ENCODE data around the gene ITM2A.

The ITM2A gene

GRCh38 chrX:79400623-79401022 lies 33.5 kb upstream of the ITM2A start:
- no peak overlapping the region for H3K4me3 ChIP-seq (ENCODE audit: low read depth, low read length)
- TF ChIP-seq, protein P1, sequence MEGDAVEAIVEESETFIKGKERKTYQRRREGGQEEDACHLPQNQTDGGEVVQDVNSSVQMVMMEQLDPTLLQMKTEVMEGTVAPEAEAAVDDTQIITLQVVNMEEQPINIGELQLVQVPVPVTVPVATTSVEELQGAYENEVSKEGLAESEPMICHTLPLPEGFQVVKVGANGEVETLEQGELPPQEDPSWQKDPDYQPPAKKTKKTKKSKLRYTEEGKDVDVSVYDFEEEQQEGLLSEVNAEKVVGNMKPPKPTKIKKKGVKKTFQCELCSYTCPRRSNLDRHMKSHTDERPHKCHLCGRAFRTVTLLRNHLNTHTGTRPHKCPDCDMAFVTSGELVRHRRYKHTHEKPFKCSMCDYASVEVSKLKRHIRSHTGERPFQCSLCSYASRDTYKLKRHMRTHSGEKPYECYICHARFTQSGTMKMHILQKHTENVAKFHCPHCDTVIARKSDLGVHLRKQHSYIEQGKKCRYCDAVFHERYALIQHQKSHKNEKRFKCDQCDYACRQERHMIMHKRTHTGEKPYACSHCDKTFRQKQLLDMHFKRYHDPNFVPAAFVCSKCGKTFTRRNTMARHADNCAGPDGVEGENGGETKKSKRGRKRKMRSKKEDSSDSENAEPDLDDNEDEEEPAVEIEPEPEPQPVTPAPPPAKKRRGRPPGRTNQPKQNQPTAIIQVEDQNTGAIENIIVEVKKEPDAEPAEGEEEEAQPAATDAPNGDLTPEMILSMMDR (IDR thresholded peaks at IDR 0.05; ENCODE audit: low read depth, low read length), result no peak

DNA sequence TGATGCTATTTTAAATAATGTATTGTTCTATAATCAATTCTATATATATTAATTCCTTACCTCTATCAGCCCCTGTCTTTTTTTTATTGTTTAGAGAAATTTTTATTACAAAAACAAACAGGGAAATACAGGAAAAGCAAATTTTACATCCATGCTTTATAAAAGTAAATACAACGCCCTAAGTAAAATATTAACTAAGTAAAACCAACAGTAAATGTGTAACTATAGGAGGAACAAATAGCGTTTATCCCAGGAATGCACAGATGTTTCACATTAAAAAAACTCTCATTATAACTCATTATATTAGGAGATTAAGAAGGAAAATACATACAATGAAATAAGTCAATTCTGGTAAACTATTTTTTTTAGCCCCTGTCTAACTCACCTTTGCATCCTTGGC lies 8.2 kb upstream of the ITM2A start:
- TF ChIP-seq, protein P1 (IDR thresholded peaks at IDR 0.05; ENCODE audit: low read depth, low read length), result no peak

DNA sequence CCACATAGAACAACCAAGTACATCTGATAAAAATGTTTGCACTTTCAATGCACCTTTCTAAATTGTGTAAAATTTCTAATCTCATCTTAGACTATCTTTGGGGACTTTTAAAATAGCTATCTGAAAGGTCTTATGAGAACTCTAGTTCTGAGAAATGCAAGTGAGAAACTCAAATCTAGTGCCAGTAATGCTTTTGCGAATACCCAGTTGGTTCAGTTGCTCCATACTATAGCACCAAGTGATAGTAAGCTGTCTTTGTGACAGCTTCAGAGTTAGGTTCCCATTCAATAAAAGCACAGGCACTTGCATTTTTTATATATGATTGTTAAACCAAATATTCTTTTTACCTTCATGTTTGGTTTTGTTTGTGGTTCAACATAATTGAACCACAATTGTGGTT lies 4.5 kb upstream of the ITM2A start:
- TF ChIP-seq, protein P1 (IDR thresholded peaks at IDR 0.05; ENCODE audit: low read depth, low read length), result no peak
- H3K4me3 ChIP-seq (ENCODE audit: low read depth, low read length), result no peak overlapping the region

More for the DNA sequence above, 8.2 kb upstream of the ITM2A start:
- no peak overlapping the region for H3K4me3 ChIP-seq (ENCODE audit: low read depth, low read length)

DNA sequence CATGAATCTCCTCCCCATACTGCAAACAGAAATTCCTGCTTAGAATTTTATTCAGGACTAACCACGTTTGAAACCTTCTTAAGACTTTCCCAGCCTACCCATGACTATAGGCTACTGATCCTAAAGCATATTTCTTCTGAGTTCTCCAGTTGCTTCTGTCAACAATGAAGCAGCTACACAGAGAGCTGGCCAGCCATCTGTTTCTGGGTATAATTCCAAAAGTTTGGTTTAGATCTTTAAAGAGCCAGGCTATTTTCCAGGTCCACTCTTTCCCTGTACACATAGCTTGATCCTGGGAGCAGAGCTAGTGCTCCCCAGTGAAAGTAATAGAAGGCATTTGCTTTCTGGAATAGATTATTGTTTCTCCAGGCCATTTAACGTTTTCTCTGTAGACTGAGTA lies 4.0 kb upstream of the ITM2A start:
- TF ChIP-seq, protein P1 (IDR thresholded peaks at IDR 0.05; ENCODE audit: low read depth, low read length), result no peak
- no peak overlapping the region for H3K4me3 ChIP-seq (ENCODE audit: low read depth, low read length)

DNA sequence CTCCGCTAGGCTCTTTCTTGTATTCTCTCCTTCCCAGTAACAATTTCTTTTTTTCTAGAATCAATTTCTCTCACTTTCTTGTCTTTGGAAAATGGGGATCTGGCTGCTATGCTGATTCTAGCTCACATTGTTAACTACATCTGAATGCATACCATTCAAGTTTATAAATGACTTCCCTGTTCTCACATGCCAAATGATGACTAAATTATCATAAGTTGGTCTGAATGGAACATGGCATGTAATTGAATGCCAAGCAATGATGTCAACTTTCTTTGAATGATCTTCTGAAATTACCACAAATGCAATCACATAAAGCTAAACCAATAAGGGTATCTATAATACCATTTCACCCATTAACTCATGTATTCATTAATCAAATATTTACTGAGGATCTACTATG lies 2.7 kb upstream of the ITM2A start:
- H3K4me3 ChIP-seq (ENCODE audit: low read depth, low read length), result no peak overlapping the region
- TF ChIP-seq, protein P1 (IDR thresholded peaks at IDR 0.05; ENCODE audit: low read depth, low read length), result no peak

DNA sequence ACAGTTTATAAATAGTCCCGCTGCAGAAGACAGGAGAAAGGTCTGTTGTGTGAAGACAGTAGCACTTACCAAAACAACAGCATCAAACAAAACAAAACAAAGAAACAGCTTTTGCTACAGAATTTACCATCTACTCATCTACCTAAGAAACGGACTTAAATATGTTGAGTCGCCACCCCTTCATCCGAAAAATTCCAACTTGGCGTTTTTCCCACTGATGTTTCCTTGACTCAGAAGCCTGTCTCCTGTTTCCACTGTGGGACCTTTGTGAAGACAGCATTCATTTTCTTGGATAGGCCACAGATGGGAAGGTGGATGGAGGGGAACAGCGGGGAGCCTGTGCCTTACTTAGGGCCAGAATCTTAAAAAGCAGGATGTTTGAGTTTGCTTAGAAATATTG lies 1.3 kb upstream of the ITM2A start:
- TF ChIP-seq, protein P1 (IDR thresholded peaks at IDR 0.05; ENCODE audit: low read depth, low read length), result no peak
- H3K4me3 ChIP-seq (ENCODE audit: low read depth, low read length), result no peak overlapping the region

- TF ChIP-seq, protein P1 (IDR thresholded peaks at IDR 0.05; ENCODE audit: low read depth, low read length), result no peak
- no peak overlapping the region for H3K4me3 ChIP-seq (ENCODE audit: low read depth, low read length)
These were observed 773 bp upstream of the ITM2A start for GRCh38 chrX:79367907-79368306.
